GM19025 (cell line): ENCODE data around the gene RNU1-4.
"Not testable (repeated sequence)": the region's sequence is repeated elsewhere in the genome, so short reads cannot be mapped to it uniquely, and the experiment has no call there.

Source experiments
- ATAC-seq: cut with Tn5 transposase; IDR thresholded peaks from one replicate; pipeline ENCODE4 v1.9.1; 2021; ENCODE audit warnings: mild to moderate bottlenecking, low read depth, moderate library complexity; ENCODE audit not compliant: unreplicated experiment

The RNU1-4 gene

GRCh38 chr1:16725439-16726245, 14.7 kb upstream of the RNU1-4 start:
- ATAC-seq = not testable (repeated sequence)

- no peak for ATAC-seq
Observed at GRCh38 chr1:16727190-16728111, 12.9 kb upstream of the RNU1-4 start.

- not testable (repeated sequence) for ATAC-seq
Observed at GRCh38 chr1:16728243-16728949, 11.9 kb upstream of the RNU1-4 start.

- ATAC-seq = not testable (repeated sequence)
Observed at GRCh38 chr1:16732254-16732896, 7.9 kb upstream of the RNU1-4 start.

- not testable (repeated sequence) for ATAC-seq
Observed at GRCh38 chr1:16741230-16741629, 914 bp downstream of the RNU1-4 start.

- ATAC-seq = not testable (repeated sequence)
Observed at GRCh38 chr1:16747660-16748059, 7.3 kb downstream of the RNU1-4 start.

GRCh38 chr1:16748710-16749109, 8.4 kb downstream of the RNU1-4 start:
- ATAC-seq = not testable (repeated sequence)

- ATAC-seq = not testable (repeated sequence)
Observed at GRCh38 chr1:16749910-16750888, 9.9 kb downstream of the RNU1-4 start.

GRCh38 chr1:16752770-16753169, 12.5 kb downstream of the RNU1-4 start:
- not testable (repeated sequence) for ATAC-seq

GRCh38 chr1:16755385-16755784, 15.1 kb downstream of the RNU1-4 start:
- ATAC-seq = not testable (repeated sequence)

GRCh38 chr1:16755932-16756331, 15.6 kb downstream of the RNU1-4 start:
- ATAC-seq = not testable (repeated sequence)

- not testable (repeated sequence) for ATAC-seq
Observed at GRCh38 chr1:16757574-16757973, 17.3 kb downstream of the RNU1-4 start.

GRCh38 chr1:16758060-16758459, 17.7 kb downstream of the RNU1-4 start:
- ATAC-seq = not testable (repeated sequence)

- not testable (repeated sequence) for ATAC-seq
Observed at GRCh38 chr1:16759041-16759493, 18.8 kb downstream of the RNU1-4 start.

- not testable (repeated sequence) for ATAC-seq
Observed at GRCh38 chr1:16759650-16760455, 19.5 kb downstream of the RNU1-4 start.

- not testable (repeated sequence) for ATAC-seq
Observed at GRCh38 chr1:16760456-16760765, 20.1 kb downstream of the RNU1-4 start.

GRCh38 chr1:16760801-16761200, 20.5 kb downstream of the RNU1-4 start:
- not testable (repeated sequence) for ATAC-seq

- ATAC-seq = not testable (repeated sequence)
Observed at GRCh38 chr1:16764248-16764819, 24.0 kb downstream of the RNU1-4 start.
